Vagina (tissue), 2 donors: ENCODE measurements around the gene LRIT2.

Experiments
- CTCF ChIP-seq, 3 experiments: fragments of 450-650 bp in 2 of 3; fragments of 200-600 bp in 1 of 3; sonication (generic) in 1 of 3; IDR thresholded peaks; one replicate each; pipeline ENCODE4 v1.5.1; 2017 to 2019; ENCODE audit warnings: antibody characterized with exemption in 3 of 3, mild to moderate bottlenecking in 2 of 3, moderate library complexity in 2 of 3
- POLR2AphosphoS5 ChIP-seq, 2 donors: sonication (generic); formaldehyde crosslinking; IDR thresholded peaks; one replicate each; pipeline ENCODE4 v1.9.0; 2017; ENCODE audit warnings: antibody characterized with exemption in 2 of 2, mild to moderate bottlenecking in 2 of 2, low read depth in 1 of 2; ENCODE audit not compliant: insufficient read depth in 1 of 2

GRCh38 chr10:84191106-84191505, 34.2 kb downstream of the LRIT2 start:
- TF ChIP-seq CTCF (IDR thresholded peaks at IDR 0.05) = no peak
- TF ChIP-seq POLR2AphosphoS5 (IDR thresholded peaks at IDR 0.05; ENCODE audit: insufficient read depth in 1 of 2, low read depth in 1 of 2) = no peak
